Gastrocnemius medialis (tissue), 4 donors: ENCODE results near the gene CHCHD4. TPM values are rescaled to one million over a fixed set of nuclear protein-coding genes. Genes with fewer than 3 reads are reported as not detected.
A peak's percentile ranks its signal among the peaks of the same experiment; 100 is the strongest.

ENCODE experiments used
- ATAC-seq, 2 donors: fragments of 150-250 bp; one replicate each; pipeline ENCODE4 v1.9.1; 2016
- DNase-seq, 2 donors: peaks; one replicate each; pipeline ENCODE4 v3.0.0-alpha.2; 2019
- H3K27ac ChIP-seq, 4 donors: fragments of 200-600 bp; sonication (generic); 1 replicate in 1 of 4; 2 replicates in 3 of 4; pipeline ENCODE4 v1.5.1; 2016 to 2018; ENCODE audit warnings: mild to moderate bottlenecking in 2 of 4, moderate library complexity in 1 of 4
- H3K27me3 ChIP-seq, 3 donors: fragments of 200-600 bp; sonication (generic) in 2 of 3; 1 replicate in 1 of 3; 2 replicates in 2 of 3; pipeline versions ENCODE4 v1.5.1 to v1.6.0; 2016 to 2019; ENCODE audit warnings: mild to moderate bottlenecking in 1 of 3, moderate library complexity in 1 of 3
- H3K36me3 ChIP-seq, 2 donors: fragments of 200-600 bp; sonication (generic) in 1 of 2; one replicate each; pipeline ENCODE4 v1.5.1; 2017 to 2018
- H3K4me1 ChIP-seq, 2 donors: fragments of 200-600 bp; sonication (generic) in 1 of 2; one replicate each; pipeline ENCODE4 v1.5.1; 2016 to 2017; ENCODE audit warnings: mild to moderate bottlenecking in 2 of 2
- H3K4me3 ChIP-seq, 4 donors: fragments of 200-600 bp; sonication (generic) in 3 of 4; 1 replicate in 1 of 4; 2 replicates in 3 of 4; pipeline ENCODE4 v1.5.1; 2016 to 2019; ENCODE audit warnings: mild to moderate bottlenecking in 2 of 4
- H3K9me3 ChIP-seq, 3 donors: fragments of 200-600 bp; sonication (generic) in 2 of 3; 1 replicate in 1 of 3; 2 replicates in 2 of 3; pipeline ENCODE4 v1.5.1; 2016 to 2019
- POLR2A ChIP-seq, 2 donors: fragments of 450-650 bp; IDR thresholded peaks; one replicate each; pipeline ENCODE4 v1.6.1; 2017; ENCODE audit warnings: antibody characterized with exemption in 2 of 2, mild to moderate bottlenecking in 2 of 2, moderate library complexity in 2 of 2
- in situ Hi-C, 4 donors: fragments of 200-750 bp; cut with MboI; loops; one replicate each; pipeline versions ENCODE4 v1.15.0 to v1.8.0; 2017; ENCODE audit warnings: low sequenced_read_pairs in 4 of 4
- intact Hi-C: fragments of 100-400 bp; cut with DNase I; formaldehyde crosslinking; loops from one replicate; pipeline ENCODE4 v1.15.1; 2023; ENCODE audit warnings: low total_unique reads
- total RNA-seq, 4 donors: library from RNA; depleted of rRNA; stranded (reverse); fragments of >200 nt; gene quantifications; one replicate each; pipeline versions ENCODE4 v1.1.0 to v1.2.3, GENCODE V29; 2016
- TF ChIP-seq, protein P1 (sequence below), 5 experiments: fragments of 450-650 bp in 3 of 5; fragments of 200-600 bp in 2 of 5; sonication (generic) in 2 of 5; IDR thresholded peaks in 4 of 5; conservative IDR thresholded peaks in 1 of 5; 1 replicate in 4 of 5; 2 replicates in 1 of 5; pipeline ENCODE4 v1.5.1; 2016 to 2019; ENCODE audit warnings: antibody characterized with exemption in 5 of 5, mild to moderate bottlenecking in 3 of 5, moderate library complexity in 3 of 5

CHCHD4 gene
- total RNA-seq, 4 donors from 2014 or later, result 16.2 to 49.4 (median 22.8) TPM

DNA sequence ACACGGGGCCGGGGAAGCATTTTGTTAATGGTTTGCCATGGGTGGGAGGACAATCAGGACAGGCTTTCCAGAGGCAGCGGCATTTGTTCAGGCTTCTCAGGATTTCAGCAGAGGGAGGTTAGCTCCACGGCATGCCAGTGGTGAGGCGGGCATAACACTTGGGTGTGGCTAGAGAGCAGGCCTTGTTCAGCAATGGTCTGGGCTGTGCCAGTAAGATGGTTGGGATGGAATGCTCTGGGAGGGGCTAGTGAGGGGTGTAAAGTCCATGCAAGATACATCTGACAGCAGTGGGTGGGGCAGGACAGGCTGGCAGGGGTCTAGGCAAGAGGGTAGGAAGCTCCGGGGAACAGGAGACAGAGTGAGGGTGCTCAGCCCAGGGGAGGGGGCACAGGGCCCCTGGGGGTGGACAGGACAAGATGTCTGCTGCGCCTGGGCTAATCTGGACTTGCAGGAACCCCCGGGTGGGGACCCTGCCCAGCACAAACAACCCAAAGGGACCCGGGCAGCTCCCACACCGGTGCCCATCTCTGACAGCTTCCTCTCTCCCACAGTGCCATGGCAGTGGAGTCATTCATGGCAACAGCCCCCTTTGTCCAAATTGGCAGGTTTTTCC lies 8.6 kb upstream of the CHCHD4 start:
- H3K4me1 ChIP-seq, result peaks cover 19 to 29% of the 10 kb centered on the region in 2 donors
- no peak overlapping the region for H3K27ac ChIP-seq
- H3K36me3 ChIP-seq, result peaks cover 0 to 82% of the 10 kb centered on the region in 2 donors
- H3K27me3 ChIP-seq, result no peaks in the 10 kb centered on the region
- ATAC-seq, result no peak
- intact Hi-C loops, result no loop called here
- no peak for DNase-seq
- H3K4me3 ChIP-seq, result no peak overlapping the region
- no peaks in the 10 kb centered on the region for H3K9me3 ChIP-seq
- TF ChIP-seq, protein P1, sequence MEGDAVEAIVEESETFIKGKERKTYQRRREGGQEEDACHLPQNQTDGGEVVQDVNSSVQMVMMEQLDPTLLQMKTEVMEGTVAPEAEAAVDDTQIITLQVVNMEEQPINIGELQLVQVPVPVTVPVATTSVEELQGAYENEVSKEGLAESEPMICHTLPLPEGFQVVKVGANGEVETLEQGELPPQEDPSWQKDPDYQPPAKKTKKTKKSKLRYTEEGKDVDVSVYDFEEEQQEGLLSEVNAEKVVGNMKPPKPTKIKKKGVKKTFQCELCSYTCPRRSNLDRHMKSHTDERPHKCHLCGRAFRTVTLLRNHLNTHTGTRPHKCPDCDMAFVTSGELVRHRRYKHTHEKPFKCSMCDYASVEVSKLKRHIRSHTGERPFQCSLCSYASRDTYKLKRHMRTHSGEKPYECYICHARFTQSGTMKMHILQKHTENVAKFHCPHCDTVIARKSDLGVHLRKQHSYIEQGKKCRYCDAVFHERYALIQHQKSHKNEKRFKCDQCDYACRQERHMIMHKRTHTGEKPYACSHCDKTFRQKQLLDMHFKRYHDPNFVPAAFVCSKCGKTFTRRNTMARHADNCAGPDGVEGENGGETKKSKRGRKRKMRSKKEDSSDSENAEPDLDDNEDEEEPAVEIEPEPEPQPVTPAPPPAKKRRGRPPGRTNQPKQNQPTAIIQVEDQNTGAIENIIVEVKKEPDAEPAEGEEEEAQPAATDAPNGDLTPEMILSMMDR (IDR thresholded peaks at IDR 0.05 in 4 of 5, conservative IDR thresholded peaks at IDR 0.05 in 1 of 5), result no peak
- no peak for TF ChIP-seq POLR2A (IDR thresholded peaks at IDR 0.05)
- in situ Hi-C loops, result loop anchor here in 1 of 4 donors (25.0 kb wide), 1 partner anchor 929 kb away; the partner anchor contains the start of gene MRPS25

DNA sequence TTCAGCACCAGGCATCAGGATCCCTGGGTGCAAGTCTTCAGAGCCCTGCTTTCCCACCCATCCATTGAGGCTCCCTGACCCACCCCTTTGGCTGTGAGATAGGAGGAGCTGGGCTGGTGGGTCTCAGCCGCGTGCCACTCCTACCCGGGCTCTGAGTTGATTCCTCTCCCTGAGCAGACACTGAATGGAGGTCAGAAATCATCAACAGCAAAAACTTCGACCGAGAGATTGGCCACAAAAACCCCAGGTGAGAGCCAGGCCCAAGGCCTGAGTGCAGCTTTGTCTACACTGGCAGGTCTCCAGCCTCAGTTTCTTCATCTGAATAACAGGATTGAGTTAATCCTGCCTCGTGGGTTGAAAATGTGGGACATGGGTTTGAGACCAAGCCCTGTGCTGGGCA lies 8.0 kb upstream of the CHCHD4 start:
- Histone ChIP-seq H3K9me3 (no peaks in the 10 kb centered on the region), H3K4me1 (peaks cover 16 to 29% of the 10 kb centered on the region in 2 donors), H3K27me3 (no peaks in the 10 kb centered on the region), H3K36me3 (peaks cover 0 to 77% of the 10 kb centered on the region in 2 donors), H3K4me3 (no peak overlapping the region), H3K27ac (no peak overlapping the region)
- intact Hi-C loops (no loop called here), in situ Hi-C loops (loop anchor here in 1 of 4 donors (25.0 kb wide), 1 partner anchor 930 kb away; the partner anchor contains the start of gene MRPS25)
- TF ChIP-seq, protein P1 (IDR thresholded peaks at IDR 0.05 in 4 of 5, conservative IDR thresholded peaks at IDR 0.05 in 1 of 5), result no peak
- TF ChIP-seq POLR2A (IDR thresholded peaks at IDR 0.05), result no peak
- no peak for ATAC-seq
- no peak for DNase-seq

DNA sequence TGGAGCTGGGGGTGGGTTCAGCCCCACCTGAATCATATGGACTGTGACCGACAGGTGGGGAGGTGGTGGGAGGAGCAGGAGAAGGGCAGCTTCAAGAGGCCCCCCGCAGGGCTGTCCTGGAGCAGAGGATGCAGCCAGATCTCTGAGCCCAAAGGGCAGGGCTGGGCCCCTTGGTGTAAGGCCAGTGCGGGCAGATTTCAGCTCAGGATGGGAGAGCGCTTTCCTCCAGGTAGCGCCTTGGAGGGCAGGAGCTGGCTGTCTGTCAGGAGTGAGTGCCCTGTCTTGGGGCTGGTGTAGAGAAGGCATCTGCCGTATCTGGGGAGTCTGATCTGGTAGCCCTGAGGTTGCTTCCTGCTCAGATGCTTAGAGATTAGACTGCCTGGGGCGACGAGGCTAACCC lies 7.5 kb upstream of the CHCHD4 start:
- ATAC-seq, result no peak
- in situ Hi-C loops, result loop anchor here in 1 of 4 donors (25.0 kb wide), 1 partner anchor 930 kb away; the partner anchor contains the start of gene MRPS25

DNA sequence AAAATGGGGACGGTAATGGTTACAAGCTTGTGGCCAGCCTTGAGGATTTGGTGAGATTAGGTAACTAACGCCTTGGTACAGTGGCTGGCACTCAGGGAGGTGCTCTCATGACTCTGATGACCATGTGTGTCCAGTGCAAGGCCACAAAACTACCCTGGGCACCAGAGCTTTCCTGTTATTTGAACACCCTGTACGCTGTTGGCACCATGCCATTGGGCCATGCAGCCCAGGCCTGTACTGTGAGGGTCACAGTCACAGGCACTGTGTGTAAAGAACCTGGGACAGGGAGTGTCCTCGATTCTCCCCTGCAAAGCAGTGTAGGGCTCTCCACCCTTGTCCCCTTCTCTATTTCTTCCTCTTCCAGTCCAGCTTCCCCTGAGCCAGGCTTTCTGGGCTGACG lies 6.5 kb upstream of the CHCHD4 start:
- no peaks in the 10 kb centered on the region for H3K27me3 ChIP-seq
- peak in 1 of 2 donors; percentile 30 for ATAC-seq
- intact Hi-C loops (no loop called here), in situ Hi-C loops (loop anchor here in 1 of 4 donors (25.0 kb wide), 1 partner anchor 931 kb away; the partner anchor contains the start of gene MRPS25)
- no peak for TF ChIP-seq POLR2A (IDR thresholded peaks at IDR 0.05)
- TF ChIP-seq, protein P1 (IDR thresholded peaks at IDR 0.05 in 4 of 5, conservative IDR thresholded peaks at IDR 0.05 in 1 of 5), result no peak
- no peaks in the 10 kb centered on the region for H3K9me3 ChIP-seq
- H3K36me3 ChIP-seq, result peaks cover 0 to 70% of the 10 kb centered on the region in 2 donors
- no peak overlapping the region for H3K4me3 ChIP-seq
- H3K27ac ChIP-seq, result peak overlapping the region in 3 of 4 donors; percentile 19 to 94 (median 52)
- peaks cover 17 to 31% of the 10 kb centered on the region in 2 donors for H3K4me1 ChIP-seq
- DNase-seq, result peak in 1 of 2 donors; percentile 77

More for the DNA sequence above, 7.5 kb upstream of the CHCHD4 start:
- peak overlapping the region in 1 of 4 donors; percentile 94 for H3K27ac ChIP-seq
- intact Hi-C loops, result no loop called here
- no peaks in the 10 kb centered on the region for H3K9me3 ChIP-seq
- DNase-seq, result no peak
- H3K27me3 ChIP-seq, result no peaks in the 10 kb centered on the region
- H3K4me1 ChIP-seq, result peaks cover 16 to 29% of the 10 kb centered on the region in 2 donors
- peaks cover 0 to 73% of the 10 kb centered on the region in 2 donors for H3K36me3 ChIP-seq
- TF ChIP-seq, protein P1 (IDR thresholded peaks at IDR 0.05 in 4 of 5, conservative IDR thresholded peaks at IDR 0.05 in 1 of 5), result no peak
- no peak for TF ChIP-seq POLR2A (IDR thresholded peaks at IDR 0.05)
- no peak overlapping the region for H3K4me3 ChIP-seq
